Neural progenitor cell (in vitro differentiated cells): ENCODE measurements around the gene PPP2R5D. TPM values are rescaled to one million over a fixed set of nuclear protein-coding genes. Genes with fewer than 3 reads are reported as not detected.
A peak's percentile ranks its signal among the peaks of the same experiment; 100 is the strongest.
"Not testable (repeated sequence)": the region's sequence is repeated elsewhere in the genome, so short reads cannot be mapped to it uniquely, and the experiment has no call there.

Experiments
- DNase-seq: peaks from one replicate; pipeline ENCODE4 v3.0.0-alpha.2; 2016; ENCODE audit warnings: low spot score
- H2AFZ ChIP-seq: fragments of 200-600 bp; sonication (generic); replicated peaks from 2 replicates; pipeline ENCODE4 v1.6.1; 2016; ENCODE audit warnings: antibody characterized with exemption
- H3F3A ChIP-seq: fragments of 200-600 bp; sonication (generic); 2 replicates; pipeline ENCODE4 v1.6.1; 2016; ENCODE audit warnings: antibody characterized with exemption, low read depth
- H3K27ac ChIP-seq: fragments of 200-600 bp; sonication (generic); 2 replicates; pipeline ENCODE4 v1.5.1; 2016; ENCODE audit warnings: mild to moderate bottlenecking
- H3K27me3 ChIP-seq: fragments of 200-600 bp; sonication (generic); 2 replicates; pipeline ENCODE4 v1.6.1; 2016; ENCODE audit warnings: mild to moderate bottlenecking, moderate library complexity
- H3K36me3 ChIP-seq: fragments of 200-600 bp; sonication (generic); 2 replicates; pipeline ENCODE4 v1.5.1; 2016
- H3K4me1 ChIP-seq: fragments of 200-600 bp; sonication (generic); 2 replicates; pipeline ENCODE4 v1.6.1; 2016; ENCODE audit warnings: mixed run types
- H3K4me2 ChIP-seq: fragments of 200-600 bp; sonication (generic); 2 replicates; pipeline ENCODE4 v1.6.1; 2016
- H3K4me3 ChIP-seq: fragments of 200-600 bp; sonication (generic); 2 replicates; pipeline ENCODE4 v1.5.1; 2016
- H3K79me2 ChIP-seq: fragments of 200-600 bp; sonication (generic); 2 replicates; pipeline ENCODE4 v1.6.1; 2016; ENCODE audit warnings: low read depth
- H3K9ac ChIP-seq: fragments of 200-600 bp; sonication (generic); 2 replicates; pipeline ENCODE4 v1.6.1; 2016
- H3K9me3 ChIP-seq: fragments of 200-600 bp; sonication (generic); 2 replicates; pipeline ENCODE4 v1.5.1; 2016; ENCODE audit warnings: low read depth
- H4K20me1 ChIP-seq: fragments of 200-600 bp; sonication (generic); 2 replicates; pipeline ENCODE4 v1.6.1; 2016; ENCODE audit warnings: low read depth
- H3K27ac Mint-ChIP-seq: 3 replicates; pipeline ENCODE4 v1.8.0; 2021; ENCODE audit warnings: mixed read lengths
- H3K27me3 Mint-ChIP-seq: 2 replicates; pipeline ENCODE4 v1.8.0; 2022; ENCODE audit warnings: low read depth, mild to moderate bottlenecking, inconsistent platforms, moderate library complexity, mixed read lengths; ENCODE audit not compliant: insufficient read depth
- H3K36me3 Mint-ChIP-seq: 3 replicates; pipeline ENCODE4 v1.8.0; 2021; ENCODE audit warnings: mixed read lengths
- H3K4me1 Mint-ChIP-seq: 3 replicates; pipeline ENCODE4 v1.8.0; 2021; ENCODE audit warnings: mixed read lengths
- H3K4me3 Mint-ChIP-seq: 3 replicates; pipeline ENCODE4 v1.8.0; 2021; ENCODE audit warnings: mild to moderate bottlenecking, moderate library complexity, mixed read lengths
- H3K9me3 Mint-ChIP-seq: 3 replicates; pipeline ENCODE4 v1.8.0; 2020; ENCODE audit warnings: mixed read lengths
- EZH2 ChIP-seq: fragments of 200-600 bp; sonication (generic); IDR thresholded peaks from 2 replicates; pipeline ENCODE4 v1.6.1; 2017; ENCODE audit warnings: antibody characterized with exemption, mild to moderate bottlenecking, moderate library complexity
- EZH2phosphoT487 ChIP-seq: fragments of 200-600 bp; sonication (generic); IDR thresholded peaks from 2 replicates; pipeline ENCODE4 v1.6.1; 2017; ENCODE audit warnings: antibody characterized with exemption
- total RNA-seq: library from RNA; depleted of rRNA; stranded (reverse); fragments of >200 nt; gene quantifications from 2 replicates; pipeline ENCODE4 v1.2.3, GENCODE V29; 2015; ENCODE audit warnings: low replicate concordance
- TF ChIP-seq, protein P1 (sequence below): fragments of 200-600 bp; sonication (generic); IDR thresholded peaks from 2 replicates; pipeline ENCODE4 v1.5.1; 2017; ENCODE audit warnings: antibody characterized with exemption, mild to moderate bottlenecking

Gene PPP2R5D
- total RNA-seq, 1 donor from 2014 or later, result 75.0 TPM

DNA sequence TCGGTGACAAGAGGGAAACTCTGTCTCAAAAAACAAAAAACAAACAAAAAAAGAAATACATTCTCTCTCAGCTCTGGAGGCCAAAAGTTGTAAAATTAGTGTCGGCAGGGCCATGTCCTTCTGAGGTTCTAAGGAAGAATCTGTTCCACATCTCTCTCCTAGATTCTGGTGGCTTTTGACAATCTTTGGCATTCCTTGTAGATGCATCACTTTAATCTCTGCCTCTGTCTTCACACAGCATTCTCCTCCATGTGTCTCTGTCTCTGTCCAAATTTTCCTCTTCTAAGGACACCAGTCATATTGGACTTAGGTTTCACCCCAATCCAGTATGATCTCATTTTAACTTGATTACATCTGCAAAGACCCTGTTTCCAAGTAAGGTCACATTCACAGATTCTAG lies 9.1 kb downstream of the PPP2R5D start:
- Histone ChIP-seq H3K27me3 (no peaks in the 10 kb centered on the region), H3F3A (peaks cover 4% of the 10 kb centered on the region), H3K79me2 (no peaks in the 10 kb centered on the region), H3K4me2 (no peak overlapping the region), H3K9ac (no peak overlapping the region), H2AFZ (no peak overlapping the region), H3K4me1 (no peaks in the 10 kb centered on the region), H3K4me3 (no peak overlapping the region), H3K9me3 (no peaks in the 10 kb centered on the region), H4K20me1 (peaks cover 8% of the 10 kb centered on the region), H3K36me3 (no peaks in the 10 kb centered on the region), H3K27ac (no peak overlapping the region)
- no peak overlapping the region for H3K4me3 Mint-ChIP-seq
- no peaks in the 10 kb centered on the region for H3K9me3 Mint-ChIP-seq
- H3K4me1 Mint-ChIP-seq, result peaks cover 3% of the 10 kb centered on the region
- TF ChIP-seq EZH2phosphoT487 (no peak), EZH2 (no peak)
- TF ChIP-seq, protein P1, sequence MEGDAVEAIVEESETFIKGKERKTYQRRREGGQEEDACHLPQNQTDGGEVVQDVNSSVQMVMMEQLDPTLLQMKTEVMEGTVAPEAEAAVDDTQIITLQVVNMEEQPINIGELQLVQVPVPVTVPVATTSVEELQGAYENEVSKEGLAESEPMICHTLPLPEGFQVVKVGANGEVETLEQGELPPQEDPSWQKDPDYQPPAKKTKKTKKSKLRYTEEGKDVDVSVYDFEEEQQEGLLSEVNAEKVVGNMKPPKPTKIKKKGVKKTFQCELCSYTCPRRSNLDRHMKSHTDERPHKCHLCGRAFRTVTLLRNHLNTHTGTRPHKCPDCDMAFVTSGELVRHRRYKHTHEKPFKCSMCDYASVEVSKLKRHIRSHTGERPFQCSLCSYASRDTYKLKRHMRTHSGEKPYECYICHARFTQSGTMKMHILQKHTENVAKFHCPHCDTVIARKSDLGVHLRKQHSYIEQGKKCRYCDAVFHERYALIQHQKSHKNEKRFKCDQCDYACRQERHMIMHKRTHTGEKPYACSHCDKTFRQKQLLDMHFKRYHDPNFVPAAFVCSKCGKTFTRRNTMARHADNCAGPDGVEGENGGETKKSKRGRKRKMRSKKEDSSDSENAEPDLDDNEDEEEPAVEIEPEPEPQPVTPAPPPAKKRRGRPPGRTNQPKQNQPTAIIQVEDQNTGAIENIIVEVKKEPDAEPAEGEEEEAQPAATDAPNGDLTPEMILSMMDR, result no peak
- H3K36me3 Mint-ChIP-seq, result peaks cover 17% of the 10 kb centered on the region
- H3K27me3 Mint-ChIP-seq, result no peaks in the 10 kb centered on the region
- DNase-seq, result no peak
- H3K27ac Mint-ChIP-seq, result no peak overlapping the region

DNA sequence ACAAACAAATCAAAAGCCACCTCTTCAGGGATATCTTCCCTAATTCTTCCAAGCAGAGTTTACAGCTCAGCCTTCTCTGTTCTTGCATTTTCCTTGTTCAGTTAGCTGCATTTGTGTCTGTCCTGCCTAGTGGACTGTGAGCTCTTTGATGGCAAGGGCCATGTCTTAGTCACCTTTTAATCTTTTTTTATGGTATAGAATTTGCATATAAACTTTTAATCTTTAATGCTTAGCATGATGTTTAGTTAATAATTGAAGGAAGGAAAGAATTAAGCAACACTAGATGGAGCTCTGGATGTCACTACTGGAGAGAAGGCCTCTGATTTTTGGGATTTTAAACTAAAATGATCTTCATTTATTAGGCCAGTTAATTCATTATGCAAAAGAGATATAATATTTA lies 12.1 kb downstream of the PPP2R5D start:
- peak overlapping the region; percentile 47 for H3K27ac Mint-ChIP-seq
- no peaks in the 10 kb centered on the region for H3K27me3 Mint-ChIP-seq
- Histone ChIP-seq H3K79me2 (no peaks in the 10 kb centered on the region), H3K9me3 (no peaks in the 10 kb centered on the region), H4K20me1 (peaks cover 14% of the 10 kb centered on the region), H3K4me3 (no peak overlapping the region), H3K36me3 (no peaks in the 10 kb centered on the region), H3K27me3 (no peaks in the 10 kb centered on the region), H3K27ac (no peak overlapping the region), H3K9ac (no peak overlapping the region), H3K4me2 (no peak overlapping the region), H3F3A (peaks cover 11% of the 10 kb centered on the region), H2AFZ (no peak overlapping the region), H3K4me1 (no peaks in the 10 kb centered on the region)
- H3K36me3 Mint-ChIP-seq, result peaks cover 10% of the 10 kb centered on the region
- TF ChIP-seq EZH2phosphoT487, result no peak
- TF ChIP-seq, protein P1, result no peak
- TF ChIP-seq EZH2, result no peak
- H3K4me3 Mint-ChIP-seq, result no peak overlapping the region
- peaks cover 3% of the 10 kb centered on the region for H3K4me1 Mint-ChIP-seq
- DNase-seq, result no peak
- H3K9me3 Mint-ChIP-seq, result no peaks in the 10 kb centered on the region

DNA sequence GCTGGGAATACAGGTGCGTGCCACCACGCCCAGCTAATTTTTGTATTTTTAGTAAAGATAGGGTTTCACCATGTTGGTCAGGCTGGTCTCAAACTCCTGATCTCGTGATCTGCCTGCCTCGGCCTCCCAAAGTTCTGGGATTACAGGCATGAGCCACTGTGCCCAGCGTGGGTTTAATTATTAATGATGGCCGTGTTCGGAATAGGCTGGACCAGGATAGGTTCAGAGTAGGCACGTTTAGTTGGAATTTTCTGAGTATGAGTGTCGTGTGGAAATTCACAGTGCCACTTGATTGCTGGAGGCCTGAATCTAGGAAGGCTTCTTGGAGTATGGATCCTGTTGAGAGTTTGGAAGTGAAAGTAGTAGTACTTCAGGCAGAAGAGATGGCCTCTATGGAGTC lies 13.8 kb downstream of the PPP2R5D start:
- not testable (repeated sequence) for DNase-seq, H3K4me3 Mint-ChIP-seq, H3K36me3 ChIP-seq, H3K9me3 ChIP-seq, H3K27me3 Mint-ChIP-seq, H2AFZ ChIP-seq, H3K4me2 ChIP-seq, H3K4me1 Mint-ChIP-seq, H3K9ac ChIP-seq, H3K4me3 ChIP-seq, H3K27me3 ChIP-seq, H3K27ac ChIP-seq, H3K79me2 ChIP-seq, H3K9me3 Mint-ChIP-seq, H3K4me1 ChIP-seq
- Mint-ChIP-seq H3K36me3 (peaks cover 14% of the 10 kb centered on the region), H3K27ac (peak overlapping the region; percentile 51)
- H3F3A ChIP-seq, result peaks cover 11% of the 10 kb centered on the region
- peaks cover 14% of the 10 kb centered on the region for H4K20me1 ChIP-seq

GRCh38 chr6:43001843-43002242 lies 17.5 kb downstream of the PPP2R5D start:
- Histone ChIP-seq H3F3A (peaks cover 12% of the 10 kb centered on the region), H4K20me1 (peaks cover 18% of the 10 kb centered on the region), H3K4me3 (no peak overlapping the region), H3K36me3 (no peaks in the 10 kb centered on the region), H3K4me2 (no peak overlapping the region), H3K27ac (no peak overlapping the region), H2AFZ (no peak overlapping the region), H3K9me3 (no peaks in the 10 kb centered on the region), H3K27me3 (no peaks in the 10 kb centered on the region), H3K79me2 (no peaks in the 10 kb centered on the region), H3K9ac (no peak overlapping the region), H3K4me1 (no peaks in the 10 kb centered on the region)
- no peaks in the 10 kb centered on the region for H3K27me3 Mint-ChIP-seq
- DNase-seq, result no peak
- peaks cover 3% of the 10 kb centered on the region for H3K4me1 Mint-ChIP-seq
- no peak for TF ChIP-seq EZH2
- TF ChIP-seq, protein P1, result no peak
- no peak for TF ChIP-seq EZH2phosphoT487
- H3K4me3 Mint-ChIP-seq, result no peak overlapping the region
- no peaks in the 10 kb centered on the region for H3K9me3 Mint-ChIP-seq
- H3K27ac Mint-ChIP-seq, result no peak overlapping the region
- peaks cover 11% of the 10 kb centered on the region for H3K36me3 Mint-ChIP-seq
